ENCODE results near the gene ARSG. TPM values are rescaled to one million over a fixed set of nuclear protein-coding genes. Genes with fewer than 3 reads are reported as not detected.

ARSG gene
- polyA plus RNA-seq, 1 of the 3 experiments (the other 2 are of a cell fraction), result 0.41 TPM

- H3K9me3 ChIP-seq, result no peaks in the 10 kb centered on the region
- no peak for DNase-seq
- H3K27me3 ChIP-seq (ENCODE audit: insufficient read depth), result no peaks in the 10 kb centered on the region
- 54% methylated on average over 9 of the region's 9 CpGs for WGBS (ENCODE audit: low lambda C conversion rate)
- H3K36me3 ChIP-seq (replicated peaks in 1 of 2; ENCODE audit: control insufficient read depth in 1 of 2, insufficient read depth in 2 of 2, low read length in 1 of 2), result no peaks in the 10 kb centered on the region
- H3F3A ChIP-seq (replicated peaks; ENCODE audit: insufficient read depth), result no peaks in the 10 kb centered on the region
- H3K27ac ChIP-seq (ENCODE audit: low read depth in 2 of 2, low read length in 1 of 2), result no peak overlapping the region
- TF ChIP-seq EZH2phosphoT487 (IDR thresholded peaks at IDR 0.05; ENCODE audit: borderline replicate concordance, low read depth) (no peak), NFIC (IDR thresholded peaks at IDR 0.05; ENCODE audit: borderline replicate concordance) (no peak), MAX (IDR thresholded peaks at IDR 0.05; ENCODE audit: low read depth) (no peak), TCF12 (IDR thresholded peaks at IDR 0.05) (no peak), TAF1 (IDR thresholded peaks at IDR 0.05; ENCODE audit: borderline replicate concordance, low read depth, low read length) (no peak), FOXM1 (IDR thresholded peaks at IDR 0.05; ENCODE audit: low read depth) (no peak)
- no peaks in the 10 kb centered on the region for H3K4me1 ChIP-seq (ENCODE audit: control insufficient read depth in 1 of 2, insufficient read depth in 2 of 2, low read depth in 1 of 2, low read length in 1 of 2)
- ChIA-PET POLR2A (no interaction called here), CTCF (no interaction called here)
- H2AFZ ChIP-seq (ENCODE audit: low read depth), result no peak overlapping the region
- no peak overlapping the region for H3K4me3 ChIP-seq (ENCODE audit: low read depth in 2 of 2, low read length in 1 of 2)
- H3K9ac ChIP-seq, result no peak overlapping the region
- H4K20me1 ChIP-seq (ENCODE audit: insufficient read depth), result no peaks in the 10 kb centered on the region
- no peak overlapping the region for H3K4me2 ChIP-seq
- no peaks in the 10 kb centered on the region for H3K9me2 ChIP-seq
- H3K79me2 ChIP-seq (ENCODE audit: insufficient read depth), result no peaks in the 10 kb centered on the region
Observed at GRCh38 chr17:68334393-68334792, 43.1 kb downstream of the ARSG start.

GRCh38 chr17:68341482-68341881 lies 50.2 kb downstream of the ARSG start:
- WGBS (ENCODE audit: low lambda C conversion rate), result 51% methylated on average over 5 of the region's 5 CpGs
- ChIA-PET POLR2A (no interaction called here), CTCF (interaction anchor here (1.2 to 2.0 kb wide), 3 partner anchors 16 to 57 kb away, joined by 3 to 4 read pairs (median 3); no protein-coding TSS in a partner anchor)
- H3K4me3 ChIP-seq (ENCODE audit: low read depth in 2 of 2, low read length in 1 of 2), result no peak overlapping the region
- no peak overlapping the region for H3K9ac ChIP-seq
- no peak overlapping the region for H3K4me2 ChIP-seq
- H3K4me1 ChIP-seq (ENCODE audit: control insufficient read depth in 1 of 2, insufficient read depth in 2 of 2, low read depth in 1 of 2, low read length in 1 of 2), result no peaks in the 10 kb centered on the region
- H4K20me1 ChIP-seq (ENCODE audit: insufficient read depth), result no peaks in the 10 kb centered on the region
- no peaks in the 10 kb centered on the region for H3K79me2 ChIP-seq (ENCODE audit: insufficient read depth)
- H3K27me3 ChIP-seq (ENCODE audit: insufficient read depth), result peaks cover 5% of the 10 kb centered on the region; the same call in 1 of the 2 replicates
- H2AFZ ChIP-seq (ENCODE audit: low read depth), result no peak overlapping the region
- H3K9me3 ChIP-seq, result no peaks in the 10 kb centered on the region
- no peaks in the 10 kb centered on the region for H3K36me3 ChIP-seq (replicated peaks in 1 of 2; ENCODE audit: control insufficient read depth in 1 of 2, insufficient read depth in 2 of 2, low read length in 1 of 2)
- TF ChIP-seq RAD21 (IDR thresholded peaks at IDR 0.05; ENCODE audit: low read length) (no peak), POLR2AphosphoS5 (IDR thresholded peaks at IDR 0.05; ENCODE audit: low read depth, low read length) (no peak), FOXJ3 (CRISPR knock-in tag; IDR thresholded peaks at IDR 0.05) (no peak), GATA2 (CRISPR knock-in tag; IDR thresholded peaks at IDR 0.05) (no peak), YY1 (IDR thresholded peaks at IDR 0.05; ENCODE audit: low read depth) (no peak), FOXM1 (IDR thresholded peaks at IDR 0.05; ENCODE audit: low read depth) (no peak), USF2 (IDR thresholded peaks at IDR 0.05; ENCODE audit: borderline replicate concordance, low read depth, low read length) (no peak), GABPA (IDR thresholded peaks at IDR 0.05; ENCODE audit: low read depth) (no peak), MEF2A (IDR thresholded peaks at IDR 0.05; ENCODE audit: borderline replicate concordance, low read depth) (no peak), ZBTB33 (IDR thresholded peaks at IDR 0.05; ENCODE audit: borderline replicate concordance, low read depth) (no peak), FOSL2 (IDR thresholded peaks at IDR 0.05; ENCODE audit: borderline replicate concordance, low read depth) (no peak), NRF1 (IDR thresholded peaks at IDR 0.05; ENCODE audit: low read depth, low read length) (no peak), REST (IDR thresholded peaks at IDR 0.05; ENCODE audit: low read depth, low read length) (no peak), CHD2 (IDR thresholded peaks at IDR 0.05; ENCODE audit: low read length, partially characterized antibody) (no peak), RXRA (IDR thresholded peaks at IDR 0.05; ENCODE audit: borderline replicate concordance, low read depth) (no peak), MXI1 (IDR thresholded peaks at IDR 0.05; ENCODE audit: low read depth, low read length) (no peak)
- H3K27ac ChIP-seq (ENCODE audit: low read depth in 2 of 2, low read length in 1 of 2), result no peak overlapping the region
- H3F3A ChIP-seq (replicated peaks; ENCODE audit: insufficient read depth), result no peaks in the 10 kb centered on the region
- no peaks in the 10 kb centered on the region for H3K9me2 ChIP-seq
- DNase-seq, result no peak

Measured in SK-N-SH (cell line).